K562 (cell line): ENCODE data around the gene SLC16A9. TPM values are rescaled to one million over a fixed set of nuclear protein-coding genes. Genes with fewer than 3 reads are reported as not detected.

Experiments
- ARID2 ChIP-seq: fragments of 450-650 bp; IDR thresholded peaks from 2 replicates; pipeline ENCODE4 v1.6.1; 2017; ENCODE audit warnings: antibody characterized with exemption, mild to moderate bottlenecking
- BACH1 ChIP-seq: fragments of 200-800 bp; sonication (Bioruptor generic); IDR thresholded peaks from 2 replicates; pipeline ENCODE4 v1.6.1; 2016; ENCODE audit warnings: missing genetic modification characterization, missing compliant biosample characterization
- CC2D1A ChIP-seq: fragments of 450-650 bp; IDR thresholded peaks from 2 replicates; pipeline ENCODE4 v1.6.1; 2017; ENCODE audit warnings: mild to moderate bottlenecking
- CEBPG ChIP-seq, 3 experiments: fragments of 200-800 bp in 1 of 3; sonication (Bioruptor generic) in 1 of 3; sonication (generic) in 1 of 3; formaldehyde crosslinking in 1 of 3; IDR thresholded peaks in 2 of 3; conservative IDR thresholded peaks in 1 of 3; 2 replicates each; pipeline versions ENCODE4 v1.6.1 to v1.8.0; 2016 to 2022; ENCODE audit warnings: missing compliant biosample characterization in 2 of 3, missing genetic modification characterization in 2 of 3, mild to moderate bottlenecking in 1 of 3, missing genetic modification reagents in 1 of 3
- CHD2 ChIP-seq: IDR thresholded peaks from 2 replicates; pipeline ENCODE4 v1.6.1; 2011; ENCODE audit warnings: low read depth, low read length
- CTBP1 ChIP-seq: fragments of 450-650 bp; IDR thresholded peaks from 2 replicates; pipeline ENCODE4 v1.6.1; 2016; ENCODE audit warnings: borderline replicate concordance
- DEAF1 ChIP-seq: fragments of 450-650 bp; formaldehyde crosslinking; IDR thresholded peaks from 2 replicates; pipeline ENCODE4 v1.4.0; 2020; ENCODE audit warnings: mild to moderate bottlenecking, moderate library complexity
- DIDO1 ChIP-seq: fragments of 450-650 bp; IDR thresholded peaks from 2 replicates; pipeline ENCODE4 v1.6.1; 2016; ENCODE audit warnings: low read depth, missing biosample characterization, missing genetic modification characterization
- JUND ChIP-seq, 2 experiments: IDR thresholded peaks; 2 replicates in 1 of 2; 3 replicates in 1 of 2; pipeline ENCODE4 v1.6.1; 2011; ENCODE audit warnings: borderline replicate concordance in 2 of 2, low read depth in 2 of 2, low read length in 2 of 2, improper control_type of control experiment in 1 of 2, missing biosample characterization in 1 of 2, missing genetic modification characterization in 1 of 2, missing genetic modification reagents in 1 of 2
- MTF1 ChIP-seq: fragments of 250-450 bp; sonication (Bioruptor Pico); IDR thresholded peaks from 2 replicates; pipeline ENCODE4 v1.9.0; 2021; ENCODE audit warnings: moderate library complexity, mild to moderate bottlenecking, inconsistent platforms, borderline replicate concordance
- NCOA1 ChIP-seq: fragments of 450-650 bp; IDR thresholded peaks from 2 replicates; pipeline ENCODE4 v1.6.1; 2016; ENCODE audit warnings: low read depth
- NFIX ChIP-seq: fragments of 250-450 bp; sonication (Bioruptor Pico); IDR thresholded peaks from 2 replicates; pipeline ENCODE4 v1.4.0; 2020; ENCODE audit warnings: low read depth, mild to moderate bottlenecking, moderate library complexity
- NR4A1 ChIP-seq, 2 experiments: fragments of 250-450 bp in 1 of 2; fragments of 450-650 bp in 1 of 2; sonication (Bioruptor Pico) in 1 of 2; IDR thresholded peaks; 2 replicates each; pipeline versions ENCODE4 v1.4.0 to v1.6.1; 2016 to 2020; ENCODE audit warnings: mild to moderate bottlenecking in 2 of 2, missing compliant biosample characterization in 1 of 2, missing genetic modification characterization in 1 of 2, moderate library complexity in 1 of 2
- PHTF2 ChIP-seq: fragments of 250-450 bp; sonication (Bioruptor Pico); IDR thresholded peaks from 2 replicates; pipeline ENCODE4 v1.5.0; 2021; ENCODE audit warnings: mild to moderate bottlenecking
- RHOXF2B ChIP-seq: fragments of 250-450 bp; sonication (Bioruptor Pico); conservative IDR thresholded peaks from 2 replicates; pipeline ENCODE4 v1.5.1; 2021
- STAG1 ChIP-seq: sonication (generic); formaldehyde crosslinking; IDR thresholded peaks from 2 replicates; pipeline ENCODE4 v1.5.0; 2020; ENCODE audit warnings: missing genetic modification reagents, borderline replicate concordance
- TEAD4 ChIP-seq, 2 experiments: sonication (generic) in 1 of 2; formaldehyde crosslinking in 1 of 2; IDR thresholded peaks; 2 replicates each; pipeline versions ENCODE4 v1.6.1 to v1.8.0; 2012 to 2022; ENCODE audit warnings: borderline replicate concordance in 1 of 2, inconsistent platforms in 1 of 2, low read length in 1 of 2, mild to moderate bottlenecking in 1 of 2, missing genetic modification reagents in 1 of 2
- polyA plus RNA-seq, 8 experiments: library from polyadenylated mRNA; depleted of rRNA in 4 of 8; stranded (reverse) in 5 of 8; unstranded in 3 of 8; fragments of >200 nt; fragmentation: Nextera tagmentation in 2 of 8; fragmentation: Illumina TruSeq in 1 of 8; extraction: Ambion mirVana in 2 of 8; extraction: Trizol in 1 of 8; gene quantifications; 2 replicates each; pipeline versions ENCODE4 v1.2.1 to v1.2.3, GENCODE V29; 2011 to 2014; ENCODE audit warnings: inconsistent platforms in 1 of 8, missing spikeins in 1 of 8
- total RNA-seq, 7 experiments: library from RNA; depleted of rRNA in 6 of 7; stranded (reverse); fragments of >200 nt in 6 of 7; fragmentation: Illumina TruSeq in 2 of 7; extraction: Trizol in 2 of 7; gene quantifications; 2 replicates each; pipeline versions ENCODE4 v1.2.1 to v1.2.3, GENCODE V29; 2011 to 2021; ENCODE audit warnings: low replicate concordance in 1 of 7
- TF ChIP-seq, protein P1 (sequence below), 2 experiments: IDR thresholded peaks; 2 replicates each; pipeline ENCODE4 v1.6.1; 2012; ENCODE audit warnings: improper control_type of control experiment in 2 of 2, low read depth in 2 of 2, low read length in 2 of 2, borderline replicate concordance in 1 of 2
- TF ChIP-seq, protein P2 (sequence below): fragments of 200-400 bp; formaldehyde crosslinking; IDR thresholded peaks from 2 replicates; pipeline ENCODE4 v1.6.1; 2017; ENCODE audit warnings: mild to moderate bottlenecking, low read depth, low read length, moderate library complexity

Gene SLC16A9
- total and polyA plus RNA-seq, 9 of the 15 experiments (the other 6 are each of a cell fraction or from before 2014, with no cell fraction given): 0.90 to 6.4 (median 2.1) TPM

DNA sequence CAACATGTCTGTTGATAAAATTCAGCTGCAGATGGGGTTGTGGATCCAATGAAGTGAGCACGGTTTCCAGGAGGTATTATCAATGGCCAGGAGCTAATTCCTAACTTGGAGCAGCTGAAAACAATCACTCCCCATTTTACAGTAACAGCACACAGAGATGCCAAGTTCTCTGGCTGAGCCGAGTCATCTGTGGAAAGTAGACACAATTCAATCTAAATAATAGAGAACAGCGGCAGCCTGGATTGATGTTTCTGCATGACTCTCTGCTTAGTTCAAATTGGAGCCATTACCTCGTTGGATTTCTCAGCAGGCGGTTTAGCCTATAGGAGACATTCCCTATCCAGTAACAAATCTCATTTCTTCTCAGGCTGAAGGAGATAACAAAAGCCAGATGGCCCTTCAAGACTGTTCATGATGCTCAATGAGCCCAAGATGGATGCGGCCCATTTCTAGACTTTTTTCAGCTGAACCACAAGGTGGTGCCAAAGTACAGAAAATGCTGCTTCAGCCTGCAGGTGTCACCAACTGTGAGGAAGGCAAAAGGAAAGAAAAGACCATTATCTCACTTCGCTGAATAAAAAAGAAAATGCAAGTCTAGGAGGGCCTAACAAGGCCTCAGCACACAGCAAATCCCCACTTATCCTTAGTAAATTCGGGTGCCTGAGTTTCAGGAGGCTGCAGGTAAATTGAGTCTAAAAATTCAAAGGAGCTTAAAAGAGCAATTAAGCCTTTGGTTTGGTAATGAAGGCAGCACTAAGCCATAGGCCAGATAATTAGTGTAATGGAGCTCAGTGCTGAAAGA is 83.7 kb downstream of the SLC16A9 start (continued):
- no peak for TF ChIP-seq PHTF2 (CRISPR knock-in tag)
- TF ChIP-seq, protein P1, sequence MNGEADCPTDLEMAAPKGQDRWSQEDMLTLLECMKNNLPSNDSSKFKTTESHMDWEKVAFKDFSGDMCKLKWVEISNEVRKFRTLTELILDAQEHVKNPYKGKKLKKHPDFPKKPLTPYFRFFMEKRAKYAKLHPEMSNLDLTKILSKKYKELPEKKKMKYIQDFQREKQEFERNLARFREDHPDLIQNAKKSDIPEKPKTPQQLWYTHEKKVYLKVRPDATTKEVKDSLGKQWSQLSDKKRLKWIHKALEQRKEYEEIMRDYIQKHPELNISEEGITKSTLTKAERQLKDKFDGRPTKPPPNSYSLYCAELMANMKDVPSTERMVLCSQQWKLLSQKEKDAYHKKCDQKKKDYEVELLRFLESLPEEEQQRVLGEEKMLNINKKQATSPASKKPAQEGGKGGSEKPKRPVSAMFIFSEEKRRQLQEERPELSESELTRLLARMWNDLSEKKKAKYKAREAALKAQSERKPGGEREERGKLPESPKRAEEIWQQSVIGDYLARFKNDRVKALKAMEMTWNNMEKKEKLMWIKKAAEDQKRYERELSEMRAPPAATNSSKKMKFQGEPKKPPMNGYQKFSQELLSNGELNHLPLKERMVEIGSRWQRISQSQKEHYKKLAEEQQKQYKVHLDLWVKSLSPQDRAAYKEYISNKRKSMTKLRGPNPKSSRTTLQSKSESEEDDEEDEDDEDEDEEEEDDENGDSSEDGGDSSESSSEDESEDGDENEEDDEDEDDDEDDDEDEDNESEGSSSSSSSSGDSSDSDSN (IDR thresholded peaks at IDR 0.05; ENCODE audit: borderline replicate concordance in 1 of 2, low read depth in 2 of 2, low read length in 2 of 2): no peak
- TF ChIP-seq MTF1: no peak
- no peak for TF ChIP-seq CHD2
- TF ChIP-seq DIDO1 (tag): no peak
- no peak for TF ChIP-seq RHOXF2B (CRISPR knock-in tag)
- no peak for TF ChIP-seq NR4A1 (CRISPR knock-in tag; IDR thresholded peaks at IDR 0.05)
- TF ChIP-seq NR4A1 (tag; IDR thresholded peaks at IDR 0.05): no peak
- TF ChIP-seq NFIX (CRISPR knock-in tag): no peak
- TF ChIP-seq, protein P2, sequence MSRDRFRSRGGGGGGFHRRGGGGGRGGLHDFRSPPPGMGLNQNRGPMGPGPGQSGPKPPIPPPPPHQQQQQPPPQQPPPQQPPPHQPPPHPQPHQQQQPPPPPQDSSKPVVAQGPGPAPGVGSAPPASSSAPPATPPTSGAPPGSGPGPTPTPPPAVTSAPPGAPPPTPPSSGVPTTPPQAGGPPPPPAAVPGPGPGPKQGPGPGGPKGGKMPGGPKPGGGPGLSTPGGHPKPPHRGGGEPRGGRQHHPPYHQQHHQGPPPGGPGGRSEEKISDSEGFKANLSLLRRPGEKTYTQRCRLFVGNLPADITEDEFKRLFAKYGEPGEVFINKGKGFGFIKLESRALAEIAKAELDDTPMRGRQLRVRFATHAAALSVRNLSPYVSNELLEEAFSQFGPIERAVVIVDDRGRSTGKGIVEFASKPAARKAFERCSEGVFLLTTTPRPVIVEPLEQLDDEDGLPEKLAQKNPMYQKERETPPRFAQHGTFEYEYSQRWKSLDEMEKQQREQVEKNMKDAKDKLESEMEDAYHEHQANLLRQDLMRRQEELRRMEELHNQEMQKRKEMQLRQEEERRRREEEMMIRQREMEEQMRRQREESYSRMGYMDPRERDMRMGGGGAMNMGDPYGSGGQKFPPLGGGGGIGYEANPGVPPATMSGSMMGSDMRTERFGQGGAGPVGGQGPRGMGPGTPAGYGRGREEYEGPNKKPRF: no peak
- TF ChIP-seq DEAF1 (CRISPR knock-in tag): peak; percentile 95
- TF ChIP-seq JUND (IDR thresholded peaks at IDR 0.05; ENCODE audit: borderline replicate concordance, low read depth, low read length): 0 out of 2 replicates have a peak, but pooled peaks have one; percentile 8
- no peak; the same call in 2 of the 3 replicates for TF ChIP-seq JUND (tag; IDR thresholded peaks at IDR 0.05; ENCODE audit: borderline replicate concordance, low read depth, low read length)
- no peak for TF ChIP-seq NCOA1
- TF ChIP-seq ARID2: peak; percentile 90
- TF ChIP-seq CTBP1: peak; percentile 60; the same call in 1 of the 2 replicates
- 0 out of 2 replicates have a peak, but pooled peaks have one; percentile 22 for TF ChIP-seq TEAD4 (IDR thresholded peaks at IDR 0.05; ENCODE audit: low read length)
- no peak for TF ChIP-seq TEAD4 (CRISPR knock-in tag; IDR thresholded peaks at IDR 0.05; ENCODE audit: borderline replicate concordance)
- TF ChIP-seq CC2D1A: peak; percentile 74; the same call in 1 of the 2 replicates
- no peak for TF ChIP-seq CEBPG (CRISPR knock-in tag; IDR thresholded peaks at IDR 0.05)
- TF ChIP-seq CEBPG (tag; conservative IDR thresholded peaks at IDR 0.05 in 1 of 2, IDR thresholded peaks at IDR 0.05 in 1 of 2): 0 out of 4 replicates have a peak, but pooled peaks of 1 of the 2 experiments have one; percentile 20
- 0 out of 2 replicates have a peak, but pooled peaks have one; percentile 28 for TF ChIP-seq BACH1
- peak; percentile 80; the same call in 1 of the 2 replicates for TF ChIP-seq STAG1 (CRISPR knock-in tag)
